ENCODE data around the gene LRTM2. TPM values are rescaled to one million over a fixed set of nuclear protein-coding genes. Genes with fewer than 3 reads are reported as not detected.

LRTM2 gene
- total and polyA plus RNA-seq, 2 experiments from 2014 or later = not detected

DNA sequence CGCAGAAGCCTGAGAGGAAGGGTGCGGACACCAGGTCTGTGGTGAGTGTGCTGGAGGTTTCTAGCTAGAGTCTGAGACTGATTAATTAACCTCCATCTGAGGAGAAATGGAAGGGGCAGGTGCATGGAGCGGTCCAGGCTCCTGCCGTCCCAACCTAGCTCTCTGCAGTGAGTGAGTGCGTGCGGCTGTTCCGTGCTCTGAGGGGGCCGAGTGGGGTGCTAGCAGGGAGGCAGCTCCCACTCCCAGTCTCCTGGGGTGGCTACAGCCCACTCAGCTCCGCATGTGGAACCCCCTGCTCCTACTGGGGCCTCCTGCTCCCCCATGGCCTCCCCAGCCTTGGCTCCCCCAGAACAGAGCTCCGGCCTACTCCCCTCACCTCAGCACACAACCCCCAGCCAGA, 2.9 kb downstream of the LRTM2 start:
- H3K9me3 ChIP-seq (ENCODE audit: low read depth) = no peaks in the 10 kb centered on the region
- peaks cover 39% of the 10 kb centered on the region for H3K27me3 ChIP-seq
- H3K4me1 ChIP-seq (ENCODE audit: insufficient read depth) = no peaks in the 10 kb centered on the region
- DNase-seq (ENCODE audit: low spot score) = no peak
- H2AFZ ChIP-seq = no peak overlapping the region
- WGBS (ENCODE audit: low lambda C conversion rate, missing lambda C conversion rate) = 92% methylated on average over 10 of the region's 10 CpGs
- no peaks in the 10 kb centered on the region for H3K36me3 ChIP-seq (replicated peaks; ENCODE audit: insufficient read depth, low read depth)
- TF ChIP-seq, protein P1, sequence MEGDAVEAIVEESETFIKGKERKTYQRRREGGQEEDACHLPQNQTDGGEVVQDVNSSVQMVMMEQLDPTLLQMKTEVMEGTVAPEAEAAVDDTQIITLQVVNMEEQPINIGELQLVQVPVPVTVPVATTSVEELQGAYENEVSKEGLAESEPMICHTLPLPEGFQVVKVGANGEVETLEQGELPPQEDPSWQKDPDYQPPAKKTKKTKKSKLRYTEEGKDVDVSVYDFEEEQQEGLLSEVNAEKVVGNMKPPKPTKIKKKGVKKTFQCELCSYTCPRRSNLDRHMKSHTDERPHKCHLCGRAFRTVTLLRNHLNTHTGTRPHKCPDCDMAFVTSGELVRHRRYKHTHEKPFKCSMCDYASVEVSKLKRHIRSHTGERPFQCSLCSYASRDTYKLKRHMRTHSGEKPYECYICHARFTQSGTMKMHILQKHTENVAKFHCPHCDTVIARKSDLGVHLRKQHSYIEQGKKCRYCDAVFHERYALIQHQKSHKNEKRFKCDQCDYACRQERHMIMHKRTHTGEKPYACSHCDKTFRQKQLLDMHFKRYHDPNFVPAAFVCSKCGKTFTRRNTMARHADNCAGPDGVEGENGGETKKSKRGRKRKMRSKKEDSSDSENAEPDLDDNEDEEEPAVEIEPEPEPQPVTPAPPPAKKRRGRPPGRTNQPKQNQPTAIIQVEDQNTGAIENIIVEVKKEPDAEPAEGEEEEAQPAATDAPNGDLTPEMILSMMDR (IDR thresholded peaks at IDR 0.05; ENCODE audit: poor library complexity) = no peak
- TF ChIP-seq EZH2phosphoT487 (IDR thresholded peaks at IDR 0.05; ENCODE audit: low read depth, severe bottlenecking, unreplicated experiment) (no peak), EZH2 (IDR thresholded peaks at IDR 0.05; ENCODE audit: borderline replicate concordance) (no peak)
- no peaks in the 10 kb centered on the region for H4K20me1 ChIP-seq (ENCODE audit: insufficient read depth, poor library complexity, severe bottlenecking)
- no peaks in the 10 kb centered on the region for H3K79me2 ChIP-seq
- no peak overlapping the region for H3K4me3 ChIP-seq
- H3K4me2 ChIP-seq = no peak overlapping the region
- H3K27ac ChIP-seq = no peak overlapping the region
- no peaks in the 10 kb centered on the region for H3K9me2 ChIP-seq (replicated peaks; ENCODE audit: insufficient read depth)

DNA sequence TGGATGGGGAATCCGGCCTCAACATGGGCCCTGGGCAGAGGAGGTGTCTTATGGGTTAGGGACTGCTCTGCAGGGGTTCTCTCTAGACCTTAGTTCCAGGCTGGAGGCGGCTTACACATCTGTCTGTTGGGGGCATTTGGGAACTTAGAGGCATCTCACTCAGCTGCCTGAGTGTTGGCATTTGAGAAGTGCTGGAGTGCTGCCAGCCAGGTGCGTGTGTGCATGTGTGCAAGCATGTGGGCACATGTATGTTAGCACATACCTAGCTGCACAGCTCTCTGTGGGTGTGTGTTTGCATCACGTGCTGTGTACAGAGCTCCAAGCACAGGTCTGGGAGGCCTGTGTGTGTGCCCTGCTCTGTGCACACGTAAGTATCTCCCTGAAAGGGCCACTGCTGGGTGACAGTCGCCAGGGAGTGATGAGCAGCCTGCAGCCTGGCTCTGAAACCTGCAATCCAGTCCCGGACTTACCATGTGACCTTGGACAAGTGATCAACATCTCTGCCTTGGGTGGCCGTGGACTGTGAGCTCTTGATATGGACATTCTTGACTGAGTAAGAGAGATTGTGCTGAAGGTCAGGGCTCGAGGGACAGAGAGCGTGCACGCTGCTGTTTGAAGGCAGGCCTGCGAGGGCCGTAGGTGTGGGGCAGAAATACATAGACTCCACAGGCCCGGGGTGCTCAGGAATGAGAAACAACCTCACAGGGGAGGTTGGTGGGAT, 5.2 kb downstream of the LRTM2 start:
- H3K4me3 ChIP-seq = no peak overlapping the region
- H3K9me3 ChIP-seq (ENCODE audit: low read depth) = no peaks in the 10 kb centered on the region
- TF ChIP-seq, protein P1 (IDR thresholded peaks at IDR 0.05; ENCODE audit: poor library complexity) = no peak
- TF ChIP-seq EZH2 (IDR thresholded peaks at IDR 0.05; ENCODE audit: borderline replicate concordance) = no peak
- no peak for TF ChIP-seq EZH2phosphoT487 (IDR thresholded peaks at IDR 0.05; ENCODE audit: low read depth, severe bottlenecking, unreplicated experiment)
- peaks cover 28% of the 10 kb centered on the region for H3K27me3 ChIP-seq
- no peak overlapping the region for H3K27ac ChIP-seq
- H4K20me1 ChIP-seq (ENCODE audit: insufficient read depth, poor library complexity, severe bottlenecking) = no peaks in the 10 kb centered on the region
- H3K9me2 ChIP-seq (replicated peaks; ENCODE audit: insufficient read depth) = no peaks in the 10 kb centered on the region
- DNase-seq (ENCODE audit: low spot score) = no peak
- 83% methylated on average over 14 of the region's 14 CpGs for WGBS (ENCODE audit: low lambda C conversion rate, missing lambda C conversion rate)
- no peak overlapping the region for H2AFZ ChIP-seq
- H3K79me2 ChIP-seq = no peaks in the 10 kb centered on the region
- no peaks in the 10 kb centered on the region for H3K36me3 ChIP-seq (replicated peaks; ENCODE audit: insufficient read depth, low read depth)
- H3K4me1 ChIP-seq (ENCODE audit: insufficient read depth) = no peaks in the 10 kb centered on the region
- no peak overlapping the region for H3K4me2 ChIP-seq

DNA sequence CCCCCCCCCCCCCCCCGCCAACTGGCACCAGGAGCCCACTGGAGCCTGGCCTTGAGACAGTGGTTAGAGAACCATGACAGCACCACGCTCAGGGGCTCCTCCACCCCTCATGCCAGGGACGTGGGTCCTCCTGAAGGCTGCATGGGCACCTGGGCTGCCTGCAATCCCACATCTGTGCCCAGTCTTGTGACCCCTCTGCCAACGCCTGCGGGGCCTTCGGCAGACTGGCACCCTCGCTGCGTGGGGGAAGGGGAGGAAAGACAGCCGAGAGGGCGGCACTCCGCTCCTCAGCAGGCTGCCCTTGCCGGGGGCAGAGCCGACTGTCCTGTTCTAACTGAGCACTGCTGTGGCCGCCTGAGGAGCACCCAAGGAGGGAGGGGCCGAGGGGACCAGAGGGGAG, 6.0 kb downstream of the LRTM2 start:
- WGBS (ENCODE audit: low lambda C conversion rate, missing lambda C conversion rate) = 81% methylated on average over 15 of the region's 15 CpGs
- H3K9me3 ChIP-seq (ENCODE audit: low read depth) = no peaks in the 10 kb centered on the region
- no peak overlapping the region for H3K4me3 ChIP-seq
- H3K4me1 ChIP-seq (ENCODE audit: insufficient read depth) = no peaks in the 10 kb centered on the region
- no peaks in the 10 kb centered on the region for H4K20me1 ChIP-seq (ENCODE audit: insufficient read depth, poor library complexity, severe bottlenecking)
- no peak overlapping the region for H3K4me2 ChIP-seq
- no peaks in the 10 kb centered on the region for H3K79me2 ChIP-seq
- no peak overlapping the region for H3K27ac ChIP-seq
- TF ChIP-seq, protein P1 (IDR thresholded peaks at IDR 0.05; ENCODE audit: poor library complexity) = no peak
- TF ChIP-seq EZH2phosphoT487 (IDR thresholded peaks at IDR 0.05; ENCODE audit: low read depth, severe bottlenecking, unreplicated experiment) (no peak), EZH2 (IDR thresholded peaks at IDR 0.05; ENCODE audit: borderline replicate concordance) (no peak)
- H3K36me3 ChIP-seq (replicated peaks; ENCODE audit: insufficient read depth, low read depth) = no peaks in the 10 kb centered on the region
- peaks cover 19% of the 10 kb centered on the region for H3K27me3 ChIP-seq
- no peak overlapping the region for H2AFZ ChIP-seq
- DNase-seq (ENCODE audit: low spot score) = no peak
- H3K9me2 ChIP-seq (replicated peaks; ENCODE audit: insufficient read depth) = no peaks in the 10 kb centered on the region
